H1 (cell line): ENCODE data around the gene ZDHHC24. TPM values are rescaled to one million over a fixed set of nuclear protein-coding genes. Genes with fewer than 3 reads are reported as not detected.

Source experiments
- CTCF ChIA-PET: fragments of 300-600 bp; sonication (Branson Sonifier 250); formaldehyde crosslinking; loops from one replicate; lab custom pipeline; 2021; ENCODE audit not compliant: partially characterized antibody; lab: Charles Lee
- POLR2A ChIA-PET: fragments of 300-600 bp; sonication (Branson Sonifier 250); formaldehyde crosslinking; loops from one replicate; lab custom pipeline; 2021; ENCODE audit warnings: inconsistent platforms; ENCODE audit not compliant: partially characterized antibody; lab: Charles Lee
- DNase-seq, 2 experiments: peaks; one replicate each; pipeline versions ENCODE4 v3.0.0 to v3.0.0-alpha.2; 2010 to 2022; ENCODE audit warnings: low spot score in 2 of 2, low read depth in 1 of 2, mixed read lengths in 1 of 2
- FAIRE-seq: peaks from 2 replicates; lab custom pipeline; 2011; peaks lifted over from hg19 to GRCh38; lab: Jason Lieb, UNC
- H2AFZ ChIP-seq: 2 replicates; pipeline ENCODE4 v1.8.1; 2012; ENCODE audit warnings: low read length, inconsistent platforms
- H2AK5ac ChIP-seq: 2 replicates; pipeline ENCODE4 v1.6.1; 2013; ENCODE audit warnings: low read depth, low read length
- H2BK120ac ChIP-seq: replicated peaks from 2 replicates; pipeline ENCODE3; 2013; ENCODE audit warnings: low read depth, low read length, inconsistent platforms
- H2BK12ac ChIP-seq: 2 replicates; pipeline ENCODE4 v1.6.1; 2013; ENCODE audit warnings: low read depth, low read length
- H2BK15ac ChIP-seq: 2 replicates; pipeline ENCODE4 v1.6.1; 2013; ENCODE audit warnings: low read length
- H2BK20ac ChIP-seq: 2 replicates; pipeline ENCODE4 v1.6.1; 2013; ENCODE audit warnings: low read length
- H2BK5ac ChIP-seq: 2 replicates; pipeline ENCODE4 v1.6.1; 2013; ENCODE audit warnings: low read depth, low read length
- H3K14ac ChIP-seq: 2 replicates; pipeline ENCODE4 v1.6.1; 2013; ENCODE audit warnings: inconsistent platforms; ENCODE audit not compliant: insufficient read length
- H3K18ac ChIP-seq: 2 replicates; pipeline ENCODE4 v1.6.1; 2013; ENCODE audit warnings: low read length; ENCODE audit errors: extremely low read depth
- H3K23ac ChIP-seq: 2 replicates; pipeline ENCODE4 v1.6.1; 2013; ENCODE audit warnings: inconsistent platforms; ENCODE audit not compliant: insufficient read length
- H3K23me2 ChIP-seq: 2 replicates; pipeline ENCODE4 v1.6.1; 2013; ENCODE audit warnings: low read depth, low read length
- H3K27ac ChIP-seq: 2 replicates; pipeline ENCODE4 v1.6.1; 2011; ENCODE audit warnings: low read depth, low read length, inconsistent platforms
- H3K27me3 ChIP-seq, 4 experiments: replicated peaks in 1 of 4; 1 replicate in 1 of 4; 2 replicates in 3 of 4; pipeline versions ENCODE4 v1.6.1 to v1.8.1; 2011 to 2013; ENCODE audit warnings: low read length in 3 of 4, mild to moderate bottlenecking in 3 of 4, inconsistent platforms in 2 of 4, mixed read lengths in 2 of 4, moderate library complexity in 1 of 4; ENCODE audit not compliant: control insufficient read depth in 3 of 4, insufficient read depth in 3 of 4; ENCODE audit errors: extremely low read depth in 1 of 4
- H3K36me3 ChIP-seq, 4 experiments: 2 replicates each; pipeline versions ENCODE4 v1.6.1 to v1.8.1; 2011 to 2013; ENCODE audit warnings: mild to moderate bottlenecking in 4 of 4, low read length in 3 of 4, moderate library complexity in 2 of 4, control low read depth in 1 of 4, inconsistent platforms in 1 of 4; ENCODE audit not compliant: insufficient read depth in 4 of 4, control insufficient read depth in 2 of 4
- H3K4ac ChIP-seq: replicated peaks from 2 replicates; pipeline ENCODE3; 2013; ENCODE audit warnings: low read length, low read depth, mixed read lengths, inconsistent platforms; ENCODE audit not compliant: insufficient read length
- H3K4me1 ChIP-seq, 4 experiments: replicated peaks in 1 of 4; 1 replicate in 1 of 4; 2 replicates in 3 of 4; pipeline versions ENCODE4 v1.6.1 to v1.8.1; 2011 to 2013; ENCODE audit warnings: low read length in 3 of 4, inconsistent platforms in 2 of 4, mixed read lengths in 1 of 4; ENCODE audit not compliant: insufficient read depth in 4 of 4, control insufficient read depth in 3 of 4
- H3K4me2 ChIP-seq, 2 experiments: 2 replicates each; pipeline versions ENCODE4 v1.6.1 to v1.8.1; 2011 to 2013; ENCODE audit warnings: low read depth in 2 of 2, low read length in 2 of 2, control low read depth in 1 of 2, inconsistent platforms in 1 of 2, mild to moderate bottlenecking in 1 of 2; ENCODE audit not compliant: insufficient read depth in 1 of 2
- H3K4me3 ChIP-seq, 4 experiments: fragments of 200-600, 300-600 bp in 1 of 4; sonication (generic), shearing (Covaris generic), sonication (Bioruptor Twin) in 1 of 4; 2 replicates each; pipeline versions ENCODE4 v1.5.1 to v1.8.1; 2011 to 2016; ENCODE audit warnings: low read length in 4 of 4, low read depth in 3 of 4, control low read depth in 2 of 4, inconsistent platforms in 2 of 4, mild to moderate bottlenecking in 2 of 4, mixed read lengths in 1 of 4, moderate library complexity in 1 of 4; ENCODE audit not compliant: insufficient read depth in 2 of 4; ENCODE audit errors: extremely low read depth in 1 of 4
- H3K56ac ChIP-seq: replicated peaks from 2 replicates; pipeline ENCODE3; 2013; ENCODE audit warnings: low read depth, mild to moderate bottlenecking, mixed read lengths, low read length, inconsistent platforms; ENCODE audit not compliant: insufficient read length
- H3K79me1 ChIP-seq: 2 replicates; pipeline ENCODE4 v1.6.1; 2013; ENCODE audit warnings: low read depth, low read length, control low read depth
- H3K79me2 ChIP-seq, 2 experiments: 2 replicates each; pipeline versions ENCODE4 v1.6.1 to v1.8.1; 2012 to 2013; ENCODE audit warnings: low read length in 2 of 2, mild to moderate bottlenecking in 2 of 2, inconsistent platforms in 1 of 2; ENCODE audit not compliant: insufficient read depth in 2 of 2, control insufficient read depth in 1 of 2
- H3K9ac ChIP-seq, 4 experiments: replicated peaks in 1 of 4; 1 replicate in 1 of 4; 2 replicates in 3 of 4; pipeline versions ENCODE4 v1.6.1 to v1.8.1; 2011 to 2013; ENCODE audit warnings: low read depth in 3 of 4, low read length in 3 of 4, control low read depth in 2 of 4, mild to moderate bottlenecking in 2 of 4, moderate library complexity in 2 of 4, inconsistent platforms in 1 of 4; ENCODE audit errors: extremely low read depth in 1 of 4
- H3K9me3 ChIP-seq, 2 experiments: 2 replicates each; pipeline versions ENCODE4 v1.6.1 to v1.8.1; 2012 to 2013; ENCODE audit warnings: mild to moderate bottlenecking in 2 of 2, moderate library complexity in 2 of 2, control low read depth in 1 of 2, inconsistent platforms in 1 of 2, low read depth in 1 of 2, low read length in 1 of 2, mixed read lengths in 1 of 2; ENCODE audit not compliant: insufficient read depth in 2 of 2
- H4K20me1 ChIP-seq, 2 experiments: replicated peaks in 1 of 2; 2 replicates each; pipeline versions ENCODE3 to v1.8.1; 2011 to 2013; ENCODE audit warnings: inconsistent platforms in 2 of 2, low read length in 2 of 2, mild to moderate bottlenecking in 1 of 2; ENCODE audit not compliant: insufficient read depth in 2 of 2, control insufficient read depth in 1 of 2
- H4K5ac ChIP-seq: 2 replicates; pipeline ENCODE4 v1.6.1; 2013; ENCODE audit warnings: low read length, low read depth, mixed read lengths, inconsistent platforms; ENCODE audit not compliant: insufficient read length
- H4K8ac ChIP-seq: 2 replicates; pipeline ENCODE4 v1.8.0; 2013; ENCODE audit warnings: mild to moderate bottlenecking, moderate library complexity, low read length, inconsistent platforms; ENCODE audit not compliant: insufficient read depth; ENCODE audit errors: extremely low read depth
- H4K91ac ChIP-seq: replicated peaks from 2 replicates; pipeline ENCODE3; 2013; ENCODE audit warnings: low read length, mixed read lengths, inconsistent platforms; ENCODE audit not compliant: insufficient read length
- EP300 ChIP-seq, 2 experiments: IDR thresholded peaks; 1 replicate in 1 of 2; 2 replicates in 1 of 2; pipeline ENCODE4 v1.6.1; 2011 to 2012; ENCODE audit warnings: low read depth in 2 of 2, low read length in 2 of 2, mild to moderate bottlenecking in 2 of 2, borderline replicate concordance in 1 of 2, inconsistent platforms in 1 of 2, moderate library complexity in 1 of 2
- GTF2F1 ChIP-seq: IDR thresholded peaks from 2 replicates; pipeline ENCODE4 v1.6.1; 2012; ENCODE audit warnings: low read depth, low read length, improper control_type of control experiment, borderline replicate concordance
- HDAC2 ChIP-seq, 2 experiments: fragments of 300-600 bp in 1 of 2; sonication (generic) in 1 of 2; IDR thresholded peaks; 2 replicates each; pipeline ENCODE4 v1.6.1; 2011 to 2012; ENCODE audit warnings: low read depth in 2 of 2, low read length in 2 of 2, mild to moderate bottlenecking in 2 of 2, moderate library complexity in 2 of 2, borderline replicate concordance in 1 of 2, inconsistent platforms in 1 of 2
- POU5F1 ChIP-seq: IDR thresholded peaks from 2 replicates; pipeline ENCODE4 v1.6.1; 2011; ENCODE audit warnings: low read depth, mild to moderate bottlenecking, low read length, moderate library complexity
- RXRA ChIP-seq: IDR thresholded peaks from 2 replicates; pipeline ENCODE4 v1.6.1; 2011; ENCODE audit warnings: low read depth, mild to moderate bottlenecking, low read length, moderate library complexity; ENCODE audit not compliant: insufficient read depth
- SAP30 ChIP-seq: fragments of 300-600 bp; sonication (generic); IDR thresholded peaks from 2 replicates; pipeline ENCODE4 v1.7.1; 2012; ENCODE audit warnings: low read length, moderate library complexity, mild to moderate bottlenecking, inconsistent platforms; ENCODE audit not compliant: insufficient read depth, insufficient replicate concordance
- WGBS, 2 experiments: shearing (Covaris generic) in 1 of 2; methylation state at CpG; one replicate each; pipeline versions ENCODE4 v1.1.6 to v1.1.7; 2013 to 2015; ENCODE audit warnings: low lambda C conversion rate in 2 of 2, mixed read lengths in 2 of 2, inconsistent platforms in 1 of 2, low coverage in 1 of 2, missing lambda C conversion rate in 1 of 2; ENCODE audit not compliant: insufficient replicate concordance in 2 of 2, insufficient coverage in 1 of 2, insufficient read length in 1 of 2; ENCODE audit errors: extremely low coverage in 1 of 2, missing lambda C conversion rate in 1 of 2; 5-methylcytosine and 5-hydroxymethylcytosine counted together
- polyA plus RNA-seq, 7 experiments: library from polyadenylated mRNA; depleted of rRNA in 3 of 7; stranded (reverse) in 5 of 7; unstranded in 2 of 7; fragments of >200 nt in 5 of 7; fragments of 200-250 nt in 2 of 7; gene quantifications; 1 replicate in 5 of 7; 2 replicates in 1 of 7; 4 replicates in 1 of 7; pipeline versions ENCODE4 v1.2.1 to v1.2.3, GENCODE V29; 2011 to 2013; ENCODE audit warnings: missing spikeins in 2 of 7, mixed read lengths in 2 of 7
- total RNA-seq: library from RNA; stranded (reverse); fragmentation: NEBNext Ultra II Directional; extraction: Animal tissue kit (Norgen Biotek cat#: 25700); gene quantifications from 2 replicates; pipeline ENCODE4 v1.2.1, GENCODE V29; 2021
- TF ChIP-seq, protein P1 (sequence below): IDR thresholded peaks from 2 replicates; pipeline ENCODE4 v1.6.1; 2011; ENCODE audit warnings: low read depth, mild to moderate bottlenecking, low read length; ENCODE audit not compliant: insufficient read depth

ZDHHC24 gene
- total and polyA plus RNA-seq, 2 of the 8 experiments (the other 6 are each of a cell fraction or from before 2014, with no cell fraction given), result 8.4 to 9.7 TPM

- Histone ChIP-seq H2BK120ac (no peak overlapping the region), H2BK20ac (no peak overlapping the region), H3K27ac (no peak overlapping the region), H3K14ac (no peak overlapping the region), H3K27me3 (no peaks in the 10 kb centered on the region), H3K79me2 (no peaks in the 10 kb centered on the region), H3K56ac (no peak overlapping the region), H3K4me2 (no peak overlapping the region), H4K91ac (no peak overlapping the region), H2BK15ac (no peak overlapping the region), H3K23ac (no peak overlapping the region), H4K8ac (no peak overlapping the region), H4K5ac (no peak overlapping the region), H3K4me3 (no peak overlapping the region), H3K79me1 (no peaks in the 10 kb centered on the region), H4K20me1 (no peaks in the 10 kb centered on the region), H2BK12ac (no peak overlapping the region), H2AK5ac (no peak overlapping the region), H3K4ac (no peak overlapping the region), H3K4me1 (peaks cover 2 to 8% (median 3%) of the 10 kb centered on the region in 4 experiments; a peak in 4 of 7 replicates), H3K36me3 (peaks cover 10 to 31% (median 30%) of the 10 kb centered on the region in 4 experiments), H2AFZ (no peak overlapping the region), H3K9me3 (no peaks in the 10 kb centered on the region), H3K18ac (no peak overlapping the region), H3K9ac (no peak overlapping the region), H3K23me2 (no peaks in the 10 kb centered on the region), H2BK5ac (no peak overlapping the region)
- ChIA-PET CTCF (interaction anchor here (0.9 kb wide), 1 partner anchor 274 kb away, joined by 3 read pairs; no protein-coding TSS in a partner anchor), POLR2A (interaction anchor here (0.7 to 7.4 kb wide), 8 partner anchors 11 to 127 kb away, joined by 3 to 54 read pairs (median 5); partner anchors contain the start of genes ACTN3, RBM14, RBM4 and ZDHHC24)
- DNase-seq, result no peak
- no peak for FAIRE-seq
- 89% methylated on average over 5 of the region's 5 CpGs; no CpG with 5 or more reads in 1 of the 2 experiments for WGBS, 2 experiments
- TF ChIP-seq RXRA, result no peak
- no peak for TF ChIP-seq HDAC2 (IDR thresholded peaks at IDR 0.05; ENCODE audit: borderline replicate concordance in 1 of 2, low read depth in 2 of 2, low read length in 2 of 2)
- no peak for TF ChIP-seq GTF2F1
- no peak for TF ChIP-seq EP300 (IDR thresholded peaks at IDR 0.05; ENCODE audit: borderline replicate concordance in 1 of 2, low read depth in 2 of 2, low read length in 2 of 2)
- TF ChIP-seq, protein P1, sequence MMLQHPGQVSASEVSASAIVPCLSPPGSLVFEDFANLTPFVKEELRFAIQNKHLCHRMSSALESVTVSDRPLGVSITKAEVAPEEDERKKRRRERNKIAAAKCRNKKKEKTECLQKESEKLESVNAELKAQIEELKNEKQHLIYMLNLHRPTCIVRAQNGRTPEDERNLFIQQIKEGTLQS, result no peak
- TF ChIP-seq POU5F1, result no peak
- TF ChIP-seq SAP30, result no peak
Measured at GRCh38 chr11:66564984-66565383, 19.1 kb upstream of the ZDHHC24 start.
